Neuron (in vitro differentiated cells): ENCODE measurements around the gene ACSM3.

Experiments used
- H2AFZ ChIP-seq: one replicate; pipeline ENCODE4 v1.6.1; 2013; ENCODE audit warnings: low read depth, mild to moderate bottlenecking, inconsistent platforms, low read length, moderate library complexity
- H3K27me3 ChIP-seq: one replicate; pipeline ENCODE4 v1.6.1; 2013; ENCODE audit warnings: low read length; ENCODE audit not compliant: insufficient read depth
- H3K36me3 ChIP-seq: one replicate; pipeline ENCODE4 v1.6.1; 2013; ENCODE audit warnings: low read length; ENCODE audit not compliant: insufficient read depth
- H3K4me1 ChIP-seq: one replicate; pipeline ENCODE4 v1.6.1; 2013; ENCODE audit warnings: low read length; ENCODE audit not compliant: insufficient read depth
- H3K4me3 ChIP-seq: 2 replicates; pipeline ENCODE4 v1.5.1; 2013; ENCODE audit warnings: mild to moderate bottlenecking, low read length, moderate library complexity
- H3K9me3 ChIP-seq: one replicate; pipeline ENCODE4 v1.6.1; 2013; ENCODE audit warnings: low read length

Gene ACSM3

GRCh38 chr16:20826039-20826566 is 62.3 kb downstream of the ACSM3 start:
- H3K27me3 ChIP-seq: no peaks in the 10 kb centered on the region
- no peak overlapping the region for H3K4me3 ChIP-seq
- peaks cover 36% of the 10 kb centered on the region for H3K36me3 ChIP-seq
- H3K9me3 ChIP-seq: no peaks in the 10 kb centered on the region
- H2AFZ ChIP-seq: no peak overlapping the region
- H3K4me1 ChIP-seq: no peaks in the 10 kb centered on the region

GRCh38 chr16:20829536-20829935 is 65.7 kb downstream of the ACSM3 start:
- Histone ChIP-seq H3K27me3 (no peaks in the 10 kb centered on the region), H3K9me3 (peaks cover 1% of the 10 kb centered on the region), H3K36me3 (peaks cover 51% of the 10 kb centered on the region), H3K4me3 (no peak overlapping the region), H3K4me1 (no peaks in the 10 kb centered on the region), H2AFZ (no peak overlapping the region)

- no peaks in the 10 kb centered on the region for H3K27me3 ChIP-seq
- no peak overlapping the region for H2AFZ ChIP-seq
- no peaks in the 10 kb centered on the region for H3K4me1 ChIP-seq
- peaks cover 55% of the 10 kb centered on the region for H3K36me3 ChIP-seq
- H3K4me3 ChIP-seq: no peak overlapping the region
- H3K9me3 ChIP-seq: peaks cover 1% of the 10 kb centered on the region
Observed at GRCh38 chr16:20830372-20830771, 66.6 kb downstream of the ACSM3 start.

GRCh38 chr16:20833086-20833485 is 69.3 kb downstream of the ACSM3 start:
- H3K9me3 ChIP-seq: peaks cover 13% of the 10 kb centered on the region
- H2AFZ ChIP-seq: no peak overlapping the region
- peaks cover 44% of the 10 kb centered on the region for H3K36me3 ChIP-seq
- no peak overlapping the region for H3K4me3 ChIP-seq
- no peaks in the 10 kb centered on the region for H3K4me1 ChIP-seq
- no peaks in the 10 kb centered on the region for H3K27me3 ChIP-seq

GRCh38 chr16:20838240-20838639 is 74.4 kb downstream of the ACSM3 start:
- peaks cover 13% of the 10 kb centered on the region for H3K9me3 ChIP-seq
- no peaks in the 10 kb centered on the region for H3K4me1 ChIP-seq
- no peak overlapping the region for H2AFZ ChIP-seq
- peaks cover 36% of the 10 kb centered on the region for H3K36me3 ChIP-seq
- no peaks in the 10 kb centered on the region for H3K27me3 ChIP-seq
- H3K4me3 ChIP-seq: no peak overlapping the region

GRCh38 chr16:20839504-20839903 is 75.7 kb downstream of the ACSM3 start:
- Histone ChIP-seq H3K27me3 (no peaks in the 10 kb centered on the region), H3K4me1 (no peaks in the 10 kb centered on the region), H3K9me3 (peaks cover 12% of the 10 kb centered on the region), H3K36me3 (peaks cover 30% of the 10 kb centered on the region), H2AFZ (no peak overlapping the region), H3K4me3 (no peak overlapping the region)

GRCh38 chr16:20844054-20844453 is 80.2 kb downstream of the ACSM3 start:
- H3K4me1 ChIP-seq: no peaks in the 10 kb centered on the region
- no peak overlapping the region for H3K4me3 ChIP-seq
- no peaks in the 10 kb centered on the region for H3K27me3 ChIP-seq
- H3K9me3 ChIP-seq: no peaks in the 10 kb centered on the region
- H2AFZ ChIP-seq: no peak overlapping the region
- peaks cover 31% of the 10 kb centered on the region for H3K36me3 ChIP-seq

GRCh38 chr16:20844588-20844987 is 80.8 kb downstream of the ACSM3 start:
- Histone ChIP-seq H3K27me3 (no peaks in the 10 kb centered on the region), H3K4me1 (no peaks in the 10 kb centered on the region), H3K9me3 (no peaks in the 10 kb centered on the region), H2AFZ (no peak overlapping the region), H3K4me3 (no peak overlapping the region), H3K36me3 (peaks cover 31% of the 10 kb centered on the region)

GRCh38 chr16:20846030-20846429 is 82.2 kb downstream of the ACSM3 start:
- H3K36me3 ChIP-seq: peaks cover 31% of the 10 kb centered on the region
- H3K4me1 ChIP-seq: no peaks in the 10 kb centered on the region
- no peaks in the 10 kb centered on the region for H3K9me3 ChIP-seq
- H2AFZ ChIP-seq: no peak overlapping the region
- no peaks in the 10 kb centered on the region for H3K27me3 ChIP-seq
- no peak overlapping the region for H3K4me3 ChIP-seq

GRCh38 chr16:20846551-20846950 is 82.7 kb downstream of the ACSM3 start:
- Histone ChIP-seq H3K27me3 (no peaks in the 10 kb centered on the region), H3K36me3 (peaks cover 31% of the 10 kb centered on the region), H3K9me3 (no peaks in the 10 kb centered on the region), H3K4me3 (no peak overlapping the region), H3K4me1 (no peaks in the 10 kb centered on the region), H2AFZ (no peak overlapping the region)
